Occipital lobe (tissue), 2 donors: ENCODE data around the gene WDR77. TPM values are rescaled to one million over a fixed set of nuclear protein-coding genes. Genes with fewer than 3 reads are reported as not detected.

ENCODE experiments used
- DNase-seq: peaks from one replicate; lab custom pipeline; 2025; lab: John Stamatoyannopoulos, UW
- total RNA-seq: library from RNA; depleted of rRNA; stranded (reverse); fragments of >200 nt; gene quantifications from one replicate; pipeline ENCODE4 v1.2.3, GENCODE V29; 2014

WDR77 gene
- total RNA-seq, 1 donor from 2014 or later = 21.1 TPM

- no peak for DNase-seq
Measured at GRCh38 chr1:111469539-111469938, 20.5 kb upstream of the WDR77 start.

- no peak for DNase-seq
Measured at GRCh38 chr1:111468717-111469100, 19.7 kb upstream of the WDR77 start.

- no peak for DNase-seq
Measured at GRCh38 chr1:111467865-111468716, 19.0 kb upstream of the WDR77 start.

GRCh38 chr1:111466480-111466879, 17.4 kb upstream of the WDR77 start:
- no peak for DNase-seq

GRCh38 chr1:111465754-111466153, 16.7 kb upstream of the WDR77 start:
- DNase-seq = no peak

DNA sequence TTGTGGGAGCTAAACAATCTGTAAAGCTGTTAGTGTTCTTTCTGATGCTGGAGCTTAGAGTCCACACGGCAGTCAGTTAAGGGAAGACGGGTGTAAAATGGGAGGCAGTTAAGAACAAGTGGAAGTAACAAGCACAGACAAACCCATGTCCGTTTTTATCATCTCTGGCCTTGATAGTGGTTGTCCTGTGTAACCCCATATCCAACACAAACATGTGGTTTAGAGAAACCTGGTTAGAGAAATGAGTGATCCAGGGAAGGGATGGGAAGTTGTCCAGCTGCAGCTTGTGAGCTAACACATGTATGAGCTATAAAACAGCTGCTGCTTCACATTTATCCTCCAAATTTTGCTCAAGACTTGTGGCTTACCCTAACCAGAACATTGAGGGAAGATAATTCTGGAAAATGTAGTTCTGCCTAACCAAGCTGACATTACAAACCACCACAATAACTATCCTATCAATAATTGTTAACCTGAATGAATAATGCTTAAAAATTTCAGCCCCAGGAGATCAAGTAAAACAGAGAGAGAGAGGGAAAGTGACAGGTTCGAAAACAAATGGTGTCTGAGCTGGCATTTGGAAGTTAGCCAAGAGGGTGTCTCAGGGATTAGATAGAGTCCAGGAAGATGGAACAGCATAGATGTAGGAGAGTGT, 14.1 kb upstream of the WDR77 start:
- no peak for DNase-seq

GRCh38 chr1:111462370-111463028, 13.4 kb upstream of the WDR77 start:
- no peak for DNase-seq

GRCh38 chr1:111461765-111462164, 12.7 kb upstream of the WDR77 start:
- DNase-seq = no peak

GRCh38 chr1:111455642-111456031, 6.6 kb upstream of the WDR77 start:
- DNase-seq = no peak

GRCh38 chr1:111454859-111455641, 6.0 kb upstream of the WDR77 start:
- no peak for DNase-seq

GRCh38 chr1:111453706-111454105, 4.7 kb upstream of the WDR77 start:
- no peak for DNase-seq

DNA sequence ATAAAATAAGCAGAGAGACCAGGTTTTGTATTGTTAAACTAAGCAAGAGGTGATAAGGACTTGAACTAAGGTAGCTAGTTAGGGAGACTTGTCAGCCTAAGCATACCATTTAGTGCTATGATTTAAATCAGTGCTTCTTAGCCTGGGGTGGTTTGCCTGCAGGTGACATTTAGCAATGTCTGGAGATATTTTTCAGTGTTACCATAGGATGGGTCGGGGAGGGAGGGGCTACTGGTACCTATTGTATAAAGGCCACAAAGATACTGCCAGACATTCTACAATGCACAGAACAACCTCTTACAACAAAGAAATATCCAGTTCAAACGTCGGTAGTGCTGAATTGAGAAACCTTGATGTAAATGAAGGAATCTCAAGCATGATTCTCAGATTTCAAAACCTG, 3.5 kb upstream of the WDR77 start:
- DNase-seq = no peak

DNA sequence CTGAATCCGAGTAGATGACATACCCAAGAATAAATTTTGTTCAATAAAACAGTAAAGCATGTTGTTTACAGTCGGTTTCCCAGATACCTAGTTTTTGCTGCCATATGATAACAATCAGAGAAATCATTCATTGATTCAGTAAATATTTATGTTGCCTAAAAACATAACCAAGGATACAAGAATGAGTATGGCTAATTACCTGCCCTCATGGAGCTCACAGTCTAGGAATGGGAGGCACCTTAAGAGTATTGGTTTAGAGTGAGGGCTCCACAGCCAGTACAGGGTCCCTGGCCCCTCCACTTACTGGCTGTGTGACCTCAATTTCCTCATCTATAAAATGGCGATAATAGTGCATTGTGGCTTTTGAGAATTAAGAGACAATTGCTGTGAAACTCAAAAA, 1.1 kb upstream of the WDR77 start:
- no peak for DNase-seq

GRCh38 chr1:111449703-111450017, 604 bp upstream of the WDR77 start:
- DNase-seq = no peak

- DNase-seq = no peak
Measured at GRCh38 chr1:111448482-111448917, 556 bp downstream of the WDR77 start.

DNA sequence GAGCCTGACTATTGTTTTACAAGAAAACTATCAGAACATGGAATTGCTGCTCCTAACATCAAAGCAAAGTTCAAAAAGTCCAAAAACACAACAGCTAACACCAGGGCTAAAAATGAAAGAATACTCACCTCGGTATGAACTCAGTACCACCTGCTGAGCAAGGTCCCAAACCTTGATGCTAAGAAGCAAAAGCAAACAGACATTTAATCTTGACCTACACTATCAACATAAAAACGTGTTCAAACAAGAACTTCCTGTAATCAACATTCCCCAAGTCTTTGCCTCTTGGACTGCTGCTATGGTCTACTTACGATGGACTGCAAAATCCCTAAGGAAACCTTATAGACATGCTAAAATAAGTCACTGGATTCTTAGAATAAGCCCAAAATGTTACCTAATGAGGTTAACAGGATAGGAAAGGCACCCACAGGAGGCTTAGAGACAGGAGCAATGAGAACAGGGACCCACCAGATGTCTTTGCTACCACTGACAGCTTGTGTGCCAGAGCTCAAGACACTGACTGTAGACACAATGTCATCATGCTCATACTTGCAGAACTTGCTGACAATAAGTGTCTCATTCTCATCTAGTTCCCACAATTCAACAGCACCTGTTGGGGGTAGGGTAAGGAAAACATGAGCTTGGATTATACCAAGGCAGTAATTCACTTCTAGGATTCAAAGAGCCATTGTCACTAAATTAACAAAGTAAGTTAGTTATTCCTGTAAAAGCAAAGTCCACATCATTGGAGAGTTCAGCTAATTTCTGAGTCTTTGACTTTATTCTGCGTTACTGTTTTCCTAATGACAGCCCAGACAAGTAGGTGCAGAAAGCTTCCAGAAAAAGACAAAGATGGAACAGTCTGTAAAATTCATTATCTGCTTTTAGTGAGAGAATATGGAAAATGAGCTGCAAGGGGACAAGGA, 1.8 kb downstream of the WDR77 start:
- no peak for DNase-seq

DNA sequence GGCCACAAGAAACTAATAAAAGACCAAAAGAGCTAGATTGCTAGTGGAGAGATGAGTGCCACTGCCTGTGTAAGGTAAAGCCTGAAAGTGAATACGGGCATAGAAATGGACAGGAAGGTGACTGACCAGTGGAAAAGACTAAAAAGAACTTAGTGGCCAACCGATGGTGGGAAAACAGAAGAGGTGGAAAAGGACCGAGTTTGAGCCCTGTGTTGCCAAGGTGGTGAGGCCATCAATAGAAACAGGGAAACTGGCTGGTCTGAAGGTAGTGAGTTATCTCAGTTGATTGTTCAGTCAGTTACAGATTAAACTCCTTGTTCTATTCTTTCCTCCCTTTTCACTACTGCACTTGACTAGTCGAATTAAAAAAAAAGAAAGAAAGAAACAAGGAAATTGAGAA, 2.5 kb downstream of the WDR77 start:
- no peak for DNase-seq

GRCh38 chr1:111444031-111444430, 5.0 kb downstream of the WDR77 start:
- DNase-seq = no peak

DNA sequence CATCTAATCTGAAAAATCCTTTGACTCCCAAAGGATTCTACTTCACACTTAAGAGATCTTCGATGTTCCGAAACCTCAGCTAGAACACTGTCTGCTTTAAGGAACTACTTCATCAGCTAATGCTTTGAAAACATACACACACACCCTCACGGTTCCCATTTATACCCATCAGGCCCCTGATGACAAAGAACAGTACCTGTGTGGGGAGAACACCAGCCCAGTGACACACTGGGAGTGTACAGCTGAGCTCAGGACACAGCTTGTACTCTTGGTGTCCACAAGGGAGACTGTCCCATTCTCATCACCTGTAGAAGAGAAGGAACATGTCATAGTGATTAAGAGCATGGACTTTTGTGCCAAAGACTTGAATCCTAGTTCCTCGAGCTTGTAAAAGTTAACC, 6.6 kb downstream of the WDR77 start:
- no peak for DNase-seq

- no peak for DNase-seq
Measured at GRCh38 chr1:111441573-111442192, 7.4 kb downstream of the WDR77 start.
